Measurements from ENCODE around the gene KNSTRN. TPM values are rescaled to one million over a fixed set of nuclear protein-coding genes. Genes with fewer than 3 reads are reported as not detected.

KNSTRN gene
- total and polyA plus RNA-seq, 2 of the 13 experiments (the other 11 are each of a cell fraction or from before 2014, with no cell fraction given): 20.3 to 62.3 TPM

DNA sequence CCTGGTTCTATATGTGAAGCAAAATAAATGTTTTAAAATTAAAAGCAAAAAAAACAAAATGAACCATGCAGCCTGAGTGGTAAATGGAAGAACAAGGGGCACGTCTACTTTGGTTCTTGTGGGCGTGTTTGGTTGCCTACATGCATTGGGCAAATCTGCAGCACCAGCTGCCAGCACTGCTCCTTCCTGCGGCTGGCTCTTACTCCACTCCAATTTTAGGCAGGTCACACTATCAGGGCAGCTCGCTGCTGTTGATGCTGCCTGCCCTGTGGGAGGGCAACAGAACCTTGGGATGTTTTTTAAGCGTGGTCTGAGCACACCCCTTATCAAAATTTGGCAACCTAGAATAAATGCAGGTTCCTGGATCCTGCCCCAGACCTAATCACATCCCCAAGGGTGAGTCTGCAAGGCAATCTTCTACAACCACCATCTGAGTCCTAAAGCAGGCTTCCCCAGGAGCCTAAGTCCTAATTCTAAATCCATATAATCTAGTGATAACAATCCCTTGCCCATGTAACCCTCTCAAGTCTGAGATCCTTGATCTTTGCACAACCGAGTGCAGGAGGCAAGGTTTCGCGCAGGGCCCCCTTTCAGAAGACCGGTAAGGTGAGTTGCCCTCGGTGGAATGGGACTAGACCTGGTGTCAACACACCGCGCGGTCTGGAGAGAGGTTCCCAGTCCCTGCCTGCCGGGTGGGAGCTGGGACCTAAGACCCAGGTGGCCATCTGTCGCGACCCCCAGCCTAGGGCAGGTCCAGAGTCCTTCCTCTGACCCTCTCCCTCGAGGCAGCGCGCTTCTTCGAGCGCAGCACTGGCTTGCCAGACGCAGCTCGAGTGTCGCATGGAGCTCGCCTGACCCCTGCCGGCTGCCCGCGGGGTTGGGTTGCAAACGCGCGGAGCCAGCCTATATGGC, 39.0 kb downstream of the KNSTRN start (continued):
- TF ChIP-seq RARA (CRISPR knock-in tag; IDR thresholded peaks at IDR 0.05) (0 out of 2 replicates have a peak, but pooled peaks have one; percentile 10), ZNF607 (CRISPR knock-in tag; IDR thresholded peaks at IDR 0.05; ENCODE audit: borderline replicate concordance) (peak; percentile 48; the same call in 1 of the 2 replicates), RCOR2 (CRISPR knock-in tag; IDR thresholded peaks at IDR 0.05) (no peak), ZNF567 (CRISPR knock-in tag; IDR thresholded peaks at IDR 0.05; ENCODE audit: borderline replicate concordance) (no peak), ESRRA (CRISPR knock-in tag; IDR thresholded peaks at IDR 0.05; ENCODE audit: low read depth) (0 out of 2 replicates have a peak, but pooled peaks have one; percentile 20), ZNF83 (CRISPR knock-in tag; IDR thresholded peaks at IDR 0.05; ENCODE audit: borderline replicate concordance) (peak; percentile 79; the same call in 1 of the 2 replicates), PHF8 (CRISPR knock-in tag; IDR thresholded peaks at IDR 0.05) (0 out of 2 replicates have a peak, but pooled peaks have one; percentile 22), ZNF615 (CRISPR knock-in tag; IDR thresholded peaks at IDR 0.05; ENCODE audit: borderline replicate concordance) (no peak), ZSCAN25 (CRISPR knock-in tag; IDR thresholded peaks at IDR 0.05) (0 out of 2 replicates have a peak, but pooled peaks have one; percentile 24), HOXD1 (CRISPR knock-in tag; IDR thresholded peaks at IDR 0.05) (0 out of 2 replicates have a peak, but pooled peaks have one; percentile 25), GABPB1 (CRISPR knock-in tag; IDR thresholded peaks at IDR 0.05) (peak; percentile 56; the same call in 1 of the 2 replicates), KAT8 (CRISPR knock-in tag; IDR thresholded peaks at IDR 0.05) (0 out of 2 replicates have a peak, but pooled peaks have one; percentile 41), BCL6 (CRISPR knock-in tag; IDR thresholded peaks at IDR 0.05) (peak; percentile 48; the same call in 1 of the 2 replicates), ARNT2 (CRISPR knock-in tag; IDR thresholded peaks at IDR 0.05; ENCODE audit: low read depth) (0 out of 2 replicates have a peak, but pooled peaks have one; percentile 20), SP2 (CRISPR knock-in tag; IDR thresholded peaks at IDR 0.05) (no peak), ZNF777 (CRISPR knock-in tag; IDR thresholded peaks at IDR 0.05) (peak; percentile 60; the same call in 1 of the 2 replicates), KDM2A (CRISPR knock-in tag; IDR thresholded peaks at IDR 0.05; ENCODE audit: borderline replicate concordance, low read depth) (peak; percentile 99), ZNF547 (CRISPR knock-in tag; IDR thresholded peaks at IDR 0.05) (peak; percentile 35; the same call in 1 of the 2 replicates), SAFB2 (CRISPR knock-in tag; IDR thresholded peaks at IDR 0.05; ENCODE audit: borderline replicate concordance, low read depth) (no peak), HNF4A (CRISPR knock-in tag; IDR thresholded peaks at IDR 0.05) (peak; percentile 62; the same call in 1 of the 2 replicates)
- TF ChIP-seq, protein P1, sequence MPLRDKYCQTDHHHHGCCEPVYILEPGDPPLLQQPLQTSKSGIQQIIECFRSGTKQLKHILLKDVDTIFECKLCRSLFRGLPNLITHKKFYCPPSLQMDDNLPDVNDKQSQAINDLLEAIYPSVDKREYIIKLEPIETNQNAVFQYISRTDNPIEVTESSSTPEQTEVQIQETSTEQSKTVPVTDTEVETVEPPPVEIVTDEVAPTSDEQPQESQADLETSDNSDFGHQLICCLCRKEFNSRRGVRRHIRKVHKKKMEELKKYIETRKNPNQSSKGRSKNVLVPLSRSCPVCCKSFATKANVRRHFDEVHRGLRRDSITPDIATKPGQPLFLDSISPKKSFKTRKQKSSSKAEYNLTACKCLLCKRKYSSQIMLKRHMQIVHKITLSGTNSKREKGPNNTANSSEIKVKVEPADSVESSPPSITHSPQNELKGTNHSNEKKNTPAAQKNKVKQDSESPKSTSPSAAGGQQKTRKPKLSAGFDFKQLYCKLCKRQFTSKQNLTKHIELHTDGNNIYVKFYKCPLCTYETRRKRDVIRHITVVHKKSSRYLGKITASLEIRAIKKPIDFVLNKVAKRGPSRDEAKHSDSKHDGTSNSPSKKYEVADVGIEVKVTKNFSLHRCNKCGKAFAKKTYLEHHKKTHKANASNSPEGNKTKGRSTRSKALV (CRISPR knock-in tag; IDR thresholded peaks at IDR 0.05): peak; percentile 73
- TF ChIP-seq, protein P2, sequence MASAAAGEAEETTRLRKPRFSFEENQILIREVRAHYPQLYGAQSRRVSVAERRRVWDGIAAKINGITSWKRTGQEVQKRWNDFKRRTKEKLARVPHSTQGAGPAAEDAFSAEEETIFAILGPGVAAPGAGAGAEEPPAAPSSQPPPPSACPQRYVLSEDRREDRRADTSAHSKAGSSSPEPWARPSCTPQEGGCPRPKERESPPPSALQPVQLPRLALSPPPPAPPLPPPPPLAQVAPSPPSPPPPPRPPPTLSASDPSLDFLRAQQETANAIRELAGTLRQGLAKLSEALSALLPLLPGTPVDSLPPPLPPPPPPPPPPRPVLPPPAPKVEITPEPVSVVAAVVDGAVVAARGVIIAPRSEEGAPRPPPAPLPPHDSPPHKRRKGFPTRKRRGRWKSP (CRISPR knock-in tag; IDR thresholded peaks at IDR 0.05): no peak
- TF ChIP-seq, protein P3, sequence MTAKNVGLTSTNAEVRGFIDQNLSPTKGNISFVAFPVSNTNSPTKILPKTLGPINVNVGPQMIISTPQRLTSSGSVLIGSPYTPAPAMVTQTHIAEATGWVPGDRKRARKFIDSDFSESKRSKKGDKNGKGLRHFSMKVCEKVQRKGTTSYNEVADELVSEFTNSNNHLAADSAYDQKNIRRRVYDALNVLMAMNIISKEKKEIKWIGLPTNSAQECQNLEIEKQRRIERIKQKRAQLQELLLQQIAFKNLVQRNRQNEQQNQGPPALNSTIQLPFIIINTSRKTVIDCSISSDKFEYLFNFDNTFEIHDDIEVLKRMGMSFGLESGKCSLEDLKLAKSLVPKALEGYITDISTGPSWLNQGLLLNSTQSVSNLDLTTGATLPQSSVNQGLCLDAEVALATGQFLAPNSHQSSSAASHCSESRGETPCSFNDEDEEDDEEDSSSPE (CRISPR knock-in tag; IDR thresholded peaks at IDR 0.05): 0 out of 2 replicates have a peak, but pooled peaks have one; percentile 27
- TF ChIP-seq, protein P4, sequence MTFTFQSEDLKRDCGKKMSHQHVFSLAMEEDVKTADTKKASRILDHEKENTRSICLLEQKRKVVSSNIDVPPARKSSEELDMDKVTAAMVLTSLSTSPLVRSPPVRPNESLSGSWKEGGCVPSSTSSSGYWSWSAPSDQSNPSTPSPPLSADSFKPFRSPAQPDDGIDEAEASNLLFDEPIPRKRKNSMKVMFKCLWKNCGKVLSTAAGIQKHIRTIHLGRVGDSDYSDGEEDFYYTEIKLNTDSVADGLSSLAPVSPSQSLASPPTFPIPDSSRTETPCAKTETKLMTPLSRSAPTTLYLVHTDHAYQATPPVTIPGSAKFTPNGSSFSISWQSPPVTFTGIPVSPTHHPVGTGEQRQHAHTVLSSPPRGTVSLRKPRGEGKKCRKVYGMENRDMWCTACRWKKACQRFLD (CRISPR knock-in tag; IDR thresholded peaks at IDR 0.05; ENCODE audit: borderline replicate concordance): peak; percentile 27; the same call in 1 of the 2 replicates
